Measurements from ENCODE around the gene S100A4. TPM values are rescaled to one million over a fixed set of nuclear protein-coding genes. Genes with fewer than 3 reads are reported as not detected.

The S100A4 gene
- total and polyA plus RNA-seq, 2 donors, result 76.8 to 305 TPM

DNA sequence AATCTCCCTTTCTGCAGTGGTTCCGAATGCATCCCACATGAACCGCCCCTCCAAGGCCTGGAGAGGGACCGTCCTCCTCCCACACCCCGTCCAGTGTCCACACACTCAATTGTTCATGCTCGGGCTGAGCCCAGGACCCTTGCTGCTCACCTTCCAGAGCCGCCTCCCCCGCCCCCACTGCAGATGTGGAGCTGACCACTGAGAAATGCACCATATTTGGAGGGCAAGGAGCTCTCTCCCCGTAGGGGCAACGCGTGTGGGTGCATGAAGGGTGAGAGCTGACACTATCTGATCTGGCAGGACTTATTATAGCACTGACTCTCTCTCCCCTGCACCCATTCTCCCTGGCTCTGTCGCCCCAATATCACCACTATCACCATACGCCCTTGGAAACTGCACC is 7.5 kb upstream of the S100A4 start:
- H3K27ac ChIP-seq (ENCODE audit: low read depth in 1 of 2, low read length in 1 of 2), result no peak overlapping the region
- H3K36me3 ChIP-seq (ENCODE audit: control insufficient read depth in 2 of 2, insufficient read depth in 2 of 2, low read length in 1 of 2), result no peaks in the 10 kb centered on the region
- H3K4me3 ChIP-seq (ENCODE audit: low read length in 2 of 2), result no peak overlapping the region
- H3K9me3 ChIP-seq (ENCODE audit: control insufficient read depth in 2 of 2, insufficient read depth in 1 of 2, low read length in 1 of 2), result no peaks in the 10 kb centered on the region
- DNase-seq (ENCODE audit: low read depth in 6 of 9, low spot score in 9 of 9), result no peak
- no peaks in the 10 kb centered on the region for H3K27me3 ChIP-seq (ENCODE audit: control insufficient read depth in 2 of 2, insufficient read depth in 1 of 2, low read length in 1 of 2)
- WGBS, result 98% methylated on average over 12 of the region's 12 CpGs
- peaks cover 0 to 19% of the 10 kb centered on the region in 2 donors for H3K4me1 ChIP-seq (ENCODE audit: control insufficient read depth in 2 of 2, insufficient read depth in 2 of 2, low read length in 2 of 2)

DNA sequence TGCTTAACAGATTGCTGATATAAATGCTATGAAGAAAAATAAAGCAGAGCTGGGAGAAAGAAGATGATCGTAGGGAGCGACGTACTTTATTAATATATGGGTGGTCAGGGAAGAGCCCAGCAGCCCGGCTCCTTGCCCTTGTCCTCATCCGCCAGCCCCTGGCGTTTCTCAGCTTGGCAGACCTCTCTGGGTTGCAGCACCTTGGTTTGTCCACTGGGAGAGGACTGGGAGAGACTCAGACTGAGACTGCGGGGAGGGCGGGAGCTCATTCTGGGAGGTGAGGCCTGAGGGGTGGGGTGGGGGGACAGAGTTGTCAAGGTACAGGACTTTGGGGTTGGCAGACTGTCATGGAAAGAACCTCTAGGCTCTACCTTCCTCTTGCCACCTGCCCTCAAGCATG is 6.7 kb upstream of the S100A4 start:
- no peak overlapping the region for H3K4me3 ChIP-seq (ENCODE audit: low read length in 2 of 2)
- no peak for DNase-seq (ENCODE audit: low read depth in 6 of 9, low spot score in 9 of 9)
- no peaks in the 10 kb centered on the region for H3K27me3 ChIP-seq (ENCODE audit: control insufficient read depth in 2 of 2, insufficient read depth in 1 of 2, low read length in 1 of 2)
- no peaks in the 10 kb centered on the region for H3K36me3 ChIP-seq (ENCODE audit: control insufficient read depth in 2 of 2, insufficient read depth in 2 of 2, low read length in 1 of 2)
- H3K27ac ChIP-seq (ENCODE audit: low read depth in 1 of 2, low read length in 1 of 2), result no peak overlapping the region
- 96% methylated on average over 8 of the region's 8 CpGs for WGBS
- no peaks in the 10 kb centered on the region for H3K9me3 ChIP-seq (ENCODE audit: control insufficient read depth in 2 of 2, insufficient read depth in 1 of 2, low read length in 1 of 2)
- peaks cover 0 to 27% of the 10 kb centered on the region in 2 donors for H3K4me1 ChIP-seq (ENCODE audit: control insufficient read depth in 2 of 2, insufficient read depth in 2 of 2, low read length in 2 of 2)

DNA sequence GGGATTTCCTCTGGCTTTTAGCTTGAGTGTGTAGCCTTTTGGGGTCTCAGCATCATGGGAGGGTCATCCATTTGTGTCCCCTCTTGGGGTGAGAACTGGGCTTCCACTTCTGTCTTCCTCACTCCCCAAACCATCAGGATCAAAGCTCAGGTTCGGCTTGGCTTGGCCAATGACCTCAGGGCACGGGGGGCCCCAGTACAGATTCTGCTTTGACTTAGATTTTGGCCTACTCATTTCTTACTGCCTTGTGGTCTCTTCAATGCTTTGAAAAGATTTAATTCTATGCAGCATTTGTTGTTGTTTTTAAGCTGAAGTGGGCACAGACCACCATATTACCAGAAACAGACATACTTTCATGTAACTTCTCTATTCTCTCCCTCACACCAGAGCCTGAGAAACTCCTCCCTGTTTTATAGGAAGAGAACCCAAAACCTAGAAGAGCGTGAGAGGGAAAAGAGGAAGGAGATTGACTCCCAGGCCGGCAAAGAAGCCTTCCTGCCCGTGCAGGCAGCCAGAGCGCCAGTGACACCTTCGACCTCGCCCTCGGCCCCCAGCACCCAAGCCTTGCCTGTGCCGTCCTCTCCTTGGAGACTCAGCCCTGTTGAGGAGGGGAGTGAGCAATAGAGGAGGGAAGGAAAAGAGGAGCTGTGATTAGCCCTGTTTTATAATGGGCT is 5.4 kb upstream of the S100A4 start:
- no peak overlapping the region for H3K4me3 ChIP-seq (ENCODE audit: low read length in 2 of 2)
- H3K36me3 ChIP-seq (ENCODE audit: control insufficient read depth in 2 of 2, insufficient read depth in 2 of 2, low read length in 1 of 2), result no peaks in the 10 kb centered on the region
- no peak overlapping the region for H3K27ac ChIP-seq (ENCODE audit: low read depth in 1 of 2, low read length in 1 of 2)
- H3K4me1 ChIP-seq (ENCODE audit: control insufficient read depth in 2 of 2, insufficient read depth in 2 of 2, low read length in 2 of 2), result peaks cover 7 to 41% of the 10 kb centered on the region in 2 donors
- DNase-seq (ENCODE audit: low read depth in 6 of 9, low spot score in 9 of 9), result no peak
- H3K9me3 ChIP-seq (ENCODE audit: control insufficient read depth in 2 of 2, insufficient read depth in 1 of 2, low read length in 1 of 2), result no peaks in the 10 kb centered on the region
- 54% methylated on average over 10 of the region's 10 CpGs for WGBS
- H3K27me3 ChIP-seq (ENCODE audit: control insufficient read depth in 2 of 2, insufficient read depth in 1 of 2, low read length in 1 of 2), result no peaks in the 10 kb centered on the region

DNA sequence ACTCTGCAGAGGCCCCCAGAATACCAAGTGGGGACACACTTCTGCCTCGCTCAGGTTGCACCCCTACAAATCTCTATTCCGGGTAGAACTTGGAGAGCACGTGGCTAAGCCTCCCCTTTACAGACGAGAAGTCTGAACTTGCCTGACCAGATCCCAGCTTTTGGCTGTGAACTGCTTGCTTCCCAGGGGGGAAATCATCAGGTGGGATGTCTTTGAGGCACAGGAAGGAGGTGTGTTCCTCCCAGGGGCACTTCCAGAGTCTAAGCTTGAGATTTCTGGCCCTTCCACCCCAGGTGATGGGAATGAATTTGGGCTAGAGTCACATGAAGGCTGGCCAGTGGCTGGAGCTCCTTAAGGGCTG is 4.8 kb upstream of the S100A4 start:
- DNase-seq (ENCODE audit: low read depth in 6 of 9, low spot score in 9 of 9), result no peak
- H3K27me3 ChIP-seq (ENCODE audit: control insufficient read depth in 2 of 2, insufficient read depth in 1 of 2, low read length in 1 of 2), result no peaks in the 10 kb centered on the region
- H3K9me3 ChIP-seq (ENCODE audit: control insufficient read depth in 2 of 2, insufficient read depth in 1 of 2, low read length in 1 of 2), result no peaks in the 10 kb centered on the region
- peaks cover 13 to 47% of the 10 kb centered on the region in 2 donors for H3K4me1 ChIP-seq (ENCODE audit: control insufficient read depth in 2 of 2, insufficient read depth in 2 of 2, low read length in 2 of 2)
- H3K36me3 ChIP-seq (ENCODE audit: control insufficient read depth in 2 of 2, insufficient read depth in 2 of 2, low read length in 1 of 2), result no peaks in the 10 kb centered on the region
- WGBS, result 97% methylated on average over 4 of the region's 4 CpGs
- no peak overlapping the region for H3K27ac ChIP-seq (ENCODE audit: low read depth in 1 of 2, low read length in 1 of 2)
- H3K4me3 ChIP-seq (ENCODE audit: low read length in 2 of 2), result no peak overlapping the region

DNA sequence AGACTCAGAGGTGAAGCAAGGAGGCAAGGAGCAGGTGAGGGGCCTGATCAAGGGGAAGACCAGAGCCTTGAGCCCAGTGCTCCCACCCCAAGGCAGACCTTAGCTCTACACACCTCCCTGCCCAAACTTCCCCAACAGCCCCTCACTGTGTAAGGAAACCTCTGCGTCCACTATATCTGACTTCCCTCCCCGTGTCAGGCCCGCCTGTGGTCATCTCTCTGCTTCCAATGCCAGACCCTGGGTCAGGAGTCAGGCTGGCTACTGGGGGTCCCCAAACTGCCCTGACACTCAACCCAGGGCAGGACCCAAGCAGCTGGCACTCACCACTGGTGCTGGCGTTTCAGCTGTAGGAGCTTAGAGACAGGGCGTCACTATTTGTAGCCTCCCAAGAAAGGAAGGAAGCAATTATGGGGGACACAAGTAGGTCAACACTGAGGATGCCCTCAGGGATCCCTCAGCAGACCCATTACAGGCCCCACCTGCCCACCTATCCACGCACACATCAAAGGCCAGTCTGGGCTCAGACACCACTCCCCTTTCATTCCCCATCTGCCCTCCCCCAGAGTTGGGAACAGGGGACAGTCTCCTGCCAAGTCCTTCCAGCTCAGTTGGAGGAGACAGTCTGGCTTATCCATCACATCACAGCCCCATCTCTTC is 4.3 kb upstream of the S100A4 start:
- DNase-seq (ENCODE audit: low read depth in 6 of 9, low spot score in 9 of 9), result no peak
- no peak overlapping the region for H3K4me3 ChIP-seq (ENCODE audit: low read length in 2 of 2)
- peaks cover 16 to 52% of the 10 kb centered on the region in 2 donors for H3K4me1 ChIP-seq (ENCODE audit: control insufficient read depth in 2 of 2, insufficient read depth in 2 of 2, low read length in 2 of 2)
- H3K36me3 ChIP-seq (ENCODE audit: control insufficient read depth in 2 of 2, insufficient read depth in 2 of 2, low read length in 1 of 2), result no peaks in the 10 kb centered on the region
- no peaks in the 10 kb centered on the region for H3K9me3 ChIP-seq (ENCODE audit: control insufficient read depth in 2 of 2, insufficient read depth in 1 of 2, low read length in 1 of 2)
- no peaks in the 10 kb centered on the region for H3K27me3 ChIP-seq (ENCODE audit: control insufficient read depth in 2 of 2, insufficient read depth in 1 of 2, low read length in 1 of 2)
- 90% methylated on average over 6 of the region's 6 CpGs for WGBS
- no peak overlapping the region for H3K27ac ChIP-seq (ENCODE audit: low read depth in 1 of 2, low read length in 1 of 2)

DNA sequence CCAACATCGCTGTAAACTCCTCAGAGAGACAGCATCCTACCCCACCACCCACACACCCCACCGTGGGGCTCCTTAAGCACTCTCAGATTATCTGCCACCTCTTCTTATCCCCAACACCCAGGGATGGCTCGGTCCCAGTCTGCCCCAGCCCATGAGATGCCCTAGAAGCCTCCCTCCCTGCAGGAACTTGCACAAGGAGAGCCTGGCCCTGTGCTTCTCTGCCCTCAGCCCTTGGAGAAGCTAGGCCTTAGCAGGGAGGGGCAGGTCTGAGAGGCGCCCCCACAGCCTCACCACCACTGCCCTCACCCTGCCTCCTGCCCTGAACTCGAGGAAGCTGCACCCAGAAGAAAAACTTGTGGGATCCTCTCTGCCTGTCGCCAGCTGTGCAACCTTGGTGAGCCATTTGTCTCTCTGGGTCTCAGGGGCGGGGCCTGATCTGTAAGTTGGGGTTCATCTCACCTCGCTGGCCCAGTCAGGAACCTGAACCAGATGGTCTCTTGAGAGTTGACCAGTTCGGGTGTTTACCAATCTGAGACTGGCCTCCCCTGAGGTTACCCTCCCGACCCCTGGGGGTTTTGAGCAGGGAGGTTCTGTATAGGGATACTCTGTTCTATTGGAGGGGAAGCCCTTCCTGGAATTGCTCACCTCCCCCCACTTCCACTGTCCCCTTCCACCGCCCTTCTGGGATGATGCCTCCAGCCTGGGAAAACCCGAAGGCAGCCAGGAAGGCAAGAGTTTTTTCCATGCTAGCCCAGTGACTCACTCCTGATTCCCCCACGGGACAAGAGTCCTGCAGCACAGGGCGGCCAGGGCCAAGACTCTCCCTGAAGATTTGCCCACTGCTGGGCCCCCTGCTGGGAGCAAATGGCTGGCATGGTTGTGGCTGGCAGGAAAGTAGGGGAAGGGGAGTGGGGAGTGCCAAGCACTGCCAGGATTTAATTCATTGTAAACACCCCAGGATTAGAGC is 3.4 kb upstream of the S100A4 start, which contains the start of gene S100A3:
TSS of gene S100A3 (minus strand) at position 537 of the 967 bp plus-strand sequence. CDS start 773 bp downstream, outside the sequence.
- no peak within 1 kb of the TSS for H3K4me3 ChIP-seq (ENCODE audit: low read length in 2 of 2)
- no peak within 1 kb of the TSS for H3K27ac ChIP-seq (ENCODE audit: low read depth in 1 of 2, low read length in 1 of 2)
- no peaks in the 10 kb centered on the region for H3K9me3 ChIP-seq (ENCODE audit: control insufficient read depth in 2 of 2, insufficient read depth in 1 of 2, low read length in 1 of 2)
- H3K4me1 ChIP-seq (ENCODE audit: control insufficient read depth in 2 of 2, insufficient read depth in 2 of 2, low read length in 2 of 2), result peaks cover 25 to 60% of the 10 kb centered on the region in 2 donors
- WGBS, result 84% methylated on average over 14 of the region's 14 CpGs
- no peaks in the 10 kb centered on the region for H3K36me3 ChIP-seq (ENCODE audit: control insufficient read depth in 2 of 2, insufficient read depth in 2 of 2, low read length in 1 of 2)
- no peak for DNase-seq (ENCODE audit: low read depth in 6 of 9, low spot score in 9 of 9)
- H3K27me3 ChIP-seq (ENCODE audit: control insufficient read depth in 2 of 2, insufficient read depth in 1 of 2, low read length in 1 of 2), result no peaks in the 10 kb centered on the region

DNA sequence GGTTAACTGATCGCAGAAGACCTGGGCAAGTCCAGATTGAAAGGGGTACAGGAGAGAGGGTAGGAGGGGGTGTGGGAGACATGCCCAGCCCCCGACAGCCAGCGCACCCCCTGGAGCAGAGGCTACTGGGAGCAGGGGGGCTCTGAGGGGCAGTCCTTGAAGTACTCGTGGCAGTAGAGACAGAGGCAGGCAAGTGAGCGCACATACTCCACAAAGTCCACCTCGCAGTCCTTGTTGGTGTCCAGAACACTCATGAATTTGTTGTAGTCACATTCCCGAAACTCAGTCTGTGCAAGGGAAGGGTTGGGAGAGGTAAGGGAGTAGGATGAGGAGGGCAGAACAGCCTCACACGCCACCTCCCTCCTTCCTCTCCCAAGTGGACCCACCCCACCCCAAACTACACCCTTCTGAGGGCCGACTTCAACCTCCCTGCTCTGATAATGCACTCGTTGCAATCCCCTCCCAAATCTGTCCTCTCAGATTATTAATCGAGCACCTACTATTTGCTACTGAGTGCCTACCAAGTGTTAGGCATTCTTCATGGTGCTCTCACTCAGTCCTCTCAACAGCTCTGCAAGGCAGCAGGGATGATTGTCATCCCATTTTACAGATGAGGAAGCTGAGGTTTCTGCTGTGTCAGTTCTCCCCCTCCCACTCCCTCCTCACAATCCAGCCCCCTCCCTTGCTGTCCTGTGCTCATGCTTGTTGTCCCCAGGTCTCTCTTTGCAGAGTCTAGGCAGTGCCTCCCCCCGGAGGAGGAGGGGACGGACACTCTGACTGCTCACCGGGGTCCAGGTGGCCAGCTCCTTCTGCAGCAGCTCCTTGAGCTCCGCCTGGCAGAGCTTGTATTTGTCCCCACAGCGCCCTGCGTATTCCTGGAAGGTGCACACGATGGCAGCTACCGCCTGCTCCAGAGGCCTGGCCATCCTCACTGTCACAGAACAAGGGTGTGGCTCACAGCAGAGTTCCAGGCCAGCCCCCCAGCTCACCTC is 2.2 kb upstream of the S100A4 start:
- Histone ChIP-seq H3K27me3 (ENCODE audit: control insufficient read depth in 2 of 2, insufficient read depth in 1 of 2, low read length in 1 of 2) (no peaks in the 10 kb centered on the region), H3K4me3 (ENCODE audit: low read length in 2 of 2) (no peak overlapping the region), H3K9me3 (ENCODE audit: control insufficient read depth in 2 of 2, insufficient read depth in 1 of 2, low read length in 1 of 2) (no peaks in the 10 kb centered on the region), H3K4me1 (ENCODE audit: control insufficient read depth in 2 of 2, insufficient read depth in 2 of 2, low read length in 2 of 2) (peaks cover 35 to 72% of the 10 kb centered on the region in 2 donors), H3K27ac (ENCODE audit: low read depth in 1 of 2, low read length in 1 of 2) (no peak overlapping the region), H3K36me3 (ENCODE audit: control insufficient read depth in 2 of 2, insufficient read depth in 2 of 2, low read length in 1 of 2) (no peaks in the 10 kb centered on the region)
- DNase-seq (ENCODE audit: low read depth in 6 of 9, low spot score in 9 of 9), result no peak
- 98% methylated on average over 19 of the region's 19 CpGs for WGBS

DNA sequence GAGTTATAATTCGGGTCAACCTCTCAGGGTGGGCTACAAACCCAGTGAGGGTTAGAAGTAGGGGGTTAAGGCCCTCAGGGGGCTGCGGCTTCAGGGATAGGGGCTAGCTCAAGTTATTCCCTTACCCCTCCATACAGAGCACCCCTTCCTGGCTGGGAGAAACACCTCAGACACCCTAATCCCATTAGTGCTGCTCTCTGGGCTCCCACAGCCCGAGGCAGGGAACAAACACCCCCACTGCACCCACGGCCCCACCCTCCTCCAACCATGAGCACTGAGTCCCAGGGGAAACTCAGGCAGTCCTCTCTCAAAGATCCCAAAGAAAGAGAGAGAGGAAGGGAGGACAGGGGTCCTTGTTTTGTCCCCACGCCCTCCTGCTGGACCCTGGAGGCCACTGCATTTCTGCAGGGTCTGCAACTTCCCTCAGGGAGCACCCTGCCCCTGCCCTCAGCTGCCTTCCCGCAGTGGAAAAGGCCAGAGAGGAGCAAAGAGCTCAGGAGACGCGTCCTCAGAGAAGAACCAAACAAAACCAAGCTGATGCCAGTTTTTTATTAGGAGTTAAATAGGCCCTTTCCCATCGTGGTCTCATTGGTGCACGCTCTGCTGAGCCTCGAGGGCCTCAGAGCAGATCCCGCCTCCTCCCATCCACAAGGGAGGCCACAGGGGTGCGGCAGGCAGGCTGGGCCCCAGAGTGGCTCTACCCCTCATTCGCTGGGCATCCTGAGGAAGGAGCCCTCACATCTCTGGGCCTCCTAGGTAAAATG is 1.4 kb upstream of the S100A4 start:
- no peaks in the 10 kb centered on the region for H3K36me3 ChIP-seq (ENCODE audit: control insufficient read depth in 2 of 2, insufficient read depth in 2 of 2, low read length in 1 of 2)
- no peak overlapping the region for H3K4me3 ChIP-seq (ENCODE audit: low read length in 2 of 2)
- 91% methylated on average over 14 of the region's 14 CpGs for WGBS
- H3K27me3 ChIP-seq (ENCODE audit: control insufficient read depth in 2 of 2, insufficient read depth in 1 of 2, low read length in 1 of 2), result no peaks in the 10 kb centered on the region
- no peak for DNase-seq (ENCODE audit: low read depth in 6 of 9, low spot score in 9 of 9)
- no peaks in the 10 kb centered on the region for H3K9me3 ChIP-seq (ENCODE audit: control insufficient read depth in 2 of 2, insufficient read depth in 1 of 2, low read length in 1 of 2)
- H3K4me1 ChIP-seq (ENCODE audit: control insufficient read depth in 2 of 2, insufficient read depth in 2 of 2, low read length in 2 of 2), result peaks cover 35 to 81% of the 10 kb centered on the region in 2 donors
- H3K27ac ChIP-seq (ENCODE audit: low read depth in 1 of 2, low read length in 1 of 2), result peak overlapping the region; percentile 53 to 99

Measured in thymus (tissue), 11 donors.